CD14-positive monocyte (primary cell): ENCODE data around the gene SIPA1L3. TPM values are rescaled to one million over a fixed set of nuclear protein-coding genes. Genes with fewer than 3 reads are reported as not detected.

ENCODE experiments used
- DNase-seq, 3 donors: peaks; one replicate each; pipeline ENCODE4 v3.0.0-alpha.2; 2011 to 2022
- H2AFZ ChIP-seq: 2 replicates; pipeline ENCODE4 v1.6.0; 2012; ENCODE audit warnings: mild to moderate bottlenecking, low read depth, low read length, inconsistent platforms; ENCODE audit not compliant: insufficient read depth, poor library complexity, severe bottlenecking
- H3K27ac ChIP-seq, 2 donors: 1 replicate in 1 of 2; 2 replicates in 1 of 2; pipeline ENCODE4 v1.5.1; 2012 to 2013; ENCODE audit warnings: low read length in 2 of 2, control low read depth in 1 of 2, inconsistent platforms in 1 of 2, low read depth in 1 of 2, mild to moderate bottlenecking in 1 of 2
- H3K27me3 ChIP-seq, 2 donors: one replicate each; pipeline versions ENCODE4 v1.6.0 to v1.6.1; 2011 to 2013; ENCODE audit warnings: low read length in 2 of 2; ENCODE audit not compliant: control insufficient read depth in 2 of 2, insufficient read depth in 2 of 2
- H3K36me3 ChIP-seq, 2 donors: replicated peaks in 1 of 2; 1 replicate in 1 of 2; 2 replicates in 1 of 2; pipeline versions ENCODE4 v1.5.1 to v1.6.1; 2012 to 2013; ENCODE audit warnings: low read length in 2 of 2, control low read depth in 1 of 2, inconsistent platforms in 1 of 2, mild to moderate bottlenecking in 1 of 2; ENCODE audit not compliant: insufficient read depth in 2 of 2, control insufficient read depth in 1 of 2
- H3K4me1 ChIP-seq, 2 donors: 1 replicate in 1 of 2; 2 replicates in 1 of 2; pipeline versions ENCODE4 v1.5.1 to v1.6.1; 2012 to 2013; ENCODE audit warnings: low read length in 2 of 2, control low read depth in 1 of 2, inconsistent platforms in 1 of 2, mild to moderate bottlenecking in 1 of 2, moderate library complexity in 1 of 2; ENCODE audit not compliant: insufficient read depth in 2 of 2, control insufficient read depth in 1 of 2
- H3K4me2 ChIP-seq: replicated peaks from 2 replicates; pipeline ENCODE3; 2012; ENCODE audit warnings: low read length, moderate library complexity, mild to moderate bottlenecking; ENCODE audit not compliant: poor library complexity, severe bottlenecking; ENCODE audit errors: extremely low read depth
- H3K4me3 ChIP-seq, 3 experiments: fragments of 200-600 bp in 1 of 3; sonication (generic) in 1 of 3; replicated peaks in 1 of 3; 1 replicate in 2 of 3; 2 replicates in 1 of 3; pipeline ENCODE4 v1.5.1; 2011 to 2013; ENCODE audit warnings: low read length in 3 of 3, mild to moderate bottlenecking in 3 of 3, control low read depth in 2 of 3, low read depth in 2 of 3, inconsistent platforms in 1 of 3, moderate library complexity in 1 of 3
- H3K79me2 ChIP-seq: 2 replicates; pipeline ENCODE4 v1.6.0; 2012; ENCODE audit warnings: mild to moderate bottlenecking, control low read depth, inconsistent platforms, low read length, moderate library complexity; ENCODE audit not compliant: insufficient read depth
- H3K9ac ChIP-seq: 2 replicates; pipeline ENCODE4 v1.6.0; 2017; ENCODE audit warnings: low read length, mild to moderate bottlenecking; ENCODE audit not compliant: insufficient read depth, poor library complexity, severe bottlenecking
- H3K9me3 ChIP-seq, 2 donors: replicated peaks in 1 of 2; 1 replicate in 1 of 2; 2 replicates in 1 of 2; pipeline versions ENCODE4 v1.5.1 to v1.6.1; 2012 to 2013; ENCODE audit warnings: low read length in 2 of 2, control low read depth in 1 of 2; ENCODE audit not compliant: control insufficient read depth in 1 of 2, insufficient read depth in 1 of 2
- H4K20me1 ChIP-seq: 2 replicates; pipeline ENCODE4 v1.6.0; 2012; ENCODE audit warnings: mild to moderate bottlenecking, low read length, control low read depth, moderate library complexity; ENCODE audit not compliant: insufficient read depth
- H3K27ac Mint-ChIP-seq, 7 donors: one replicate each; pipeline ENCODE4 v1.8.0; 2020; ENCODE audit warnings: mild to moderate bottlenecking in 7 of 7, mixed read lengths in 7 of 7, moderate library complexity in 6 of 7, inconsistent platforms in 2 of 7
- H3K27me3 Mint-ChIP-seq, 3 donors: one replicate each; pipeline ENCODE4 v1.8.0; 2021 to 2022; ENCODE audit warnings: low read depth in 3 of 3, mild to moderate bottlenecking in 3 of 3, mixed read lengths in 3 of 3, moderate library complexity in 3 of 3, inconsistent platforms in 1 of 3
- H3K36me3 Mint-ChIP-seq, 2 donors: one replicate each; pipeline ENCODE4 v1.8.0; 2020; ENCODE audit warnings: mixed read lengths in 2 of 2, inconsistent platforms in 1 of 2, mild to moderate bottlenecking in 1 of 2
- H3K4me1 Mint-ChIP-seq: one replicate; pipeline ENCODE4 v1.8.0; 2020; ENCODE audit warnings: mild to moderate bottlenecking, mixed read lengths
- H3K4me3 Mint-ChIP-seq, 2 donors: one replicate each; pipeline ENCODE4 v1.8.0; 2020; ENCODE audit warnings: mild to moderate bottlenecking in 2 of 2, mixed read lengths in 2 of 2, moderate library complexity in 1 of 2
- H3K9me3 Mint-ChIP-seq, 7 donors: one replicate each; pipeline ENCODE4 v1.8.0; 2020 to 2022; ENCODE audit warnings: mixed read lengths in 7 of 7, mild to moderate bottlenecking in 6 of 7, moderate library complexity in 6 of 7, inconsistent platforms in 2 of 7
- CTCF ChIP-seq: fragments of 200-600 bp; IDR thresholded peaks from one replicate; pipeline ENCODE4 v1.8.0; 2022; ENCODE audit warnings: antibody characterized with exemption, mild to moderate bottlenecking
- WGBS: methylation state at CpG from one replicate; pipeline ENCODE4 v1.1.5; 2013; ENCODE audit warnings: missing lambda C conversion rate; ENCODE audit not compliant: insufficient coverage; 5-methylcytosine and 5-hydroxymethylcytosine counted together
- intact Hi-C, 2 donors: fragments of 100-400 bp; cut with micrococcal nuclease; formaldehyde crosslinking; loops; one replicate each; pipeline versions ENCODE4 v1.15.0 to v1.15.1; 2023
- polyA plus RNA-seq, 3 donors: library from polyadenylated mRNA; depleted of rRNA in 1 of 3; unstranded in 2 of 3; stranded (reverse) in 1 of 3; fragments of 300-500 nt in 2 of 3; fragments of >200 nt in 1 of 3; fragmentation: Illumina TruSeq in 2 of 3; gene quantifications; 1 replicate in 2 of 3; 2 replicates in 1 of 3; pipeline ENCODE4 v1.2.3, GENCODE V29; 2012 to 2021

Gene SIPA1L3
- polyA plus RNA-seq, 3 donors, result 0.55 to 4.5 (median 0.99) TPM

GRCh38 chr19:37994823-37995130 is 87.8 kb downstream of the SIPA1L3 start:
- Histone ChIP-seq H3K36me3 (no peaks in the 10 kb centered on the region), H3K4me3 (no peak overlapping the region), H3K9ac (no peak overlapping the region), H4K20me1 (peaks cover 15% of the 10 kb centered on the region), H3K79me2 (no peaks in the 10 kb centered on the region), H3K4me1 (peaks cover 0 to 4% of the 10 kb centered on the region in 2 donors), H2AFZ (no peak overlapping the region), H3K4me2 (no peak overlapping the region), H3K27ac (no peak overlapping the region), H3K9me3 (no peaks in the 10 kb centered on the region), H3K27me3 (no peaks in the 10 kb centered on the region)
- peaks cover 4% of the 10 kb centered on the region in 2 donors for H3K36me3 Mint-ChIP-seq
- H3K4me1 Mint-ChIP-seq, result peaks cover 4% of the 10 kb centered on the region
- H3K27ac Mint-ChIP-seq, result no peak overlapping the region
- no peak overlapping the region for H3K4me3 Mint-ChIP-seq
- DNase-seq, result no peak
- H3K9me3 Mint-ChIP-seq, result peaks cover 0 to 2% (median 0%) of the 10 kb centered on the region in 7 donors
- intact Hi-C loops, result no loop called here
- H3K27me3 Mint-ChIP-seq, result peaks cover 0 to 10% (median 0%) of the 10 kb centered on the region in 3 donors
- no peak for TF ChIP-seq CTCF
- WGBS, result 50% methylated on average over 2 of the region's 8 CpGs

GRCh38 chr19:37995346-37995745 is 88.3 kb downstream of the SIPA1L3 start:
- H3K27me3 ChIP-seq, result no peaks in the 10 kb centered on the region
- no peak overlapping the region for H3K4me2 ChIP-seq
- no peak overlapping the region for H2AFZ ChIP-seq
- intact Hi-C loops, result no loop called here
- Mint-ChIP-seq H3K4me3 (no peak overlapping the region), H3K27me3 (peaks cover 0 to 10% (median 0%) of the 10 kb centered on the region in 3 donors), H3K27ac (no peak overlapping the region), H3K9me3 (peaks cover 0 to 2% (median 0%) of the 10 kb centered on the region in 7 donors), H3K36me3 (peaks cover 4% of the 10 kb centered on the region in 2 donors), H3K4me1 (peaks cover 7% of the 10 kb centered on the region)
- TF ChIP-seq CTCF, result no peak
- 94% methylated on average over 7 of the region's 7 CpGs for WGBS
- DNase-seq, result no peak
- H3K79me2 ChIP-seq, result no peaks in the 10 kb centered on the region
- no peaks in the 10 kb centered on the region for H3K36me3 ChIP-seq
- H3K4me3 ChIP-seq, result no peak overlapping the region
- no peak overlapping the region for H3K9ac ChIP-seq
- H4K20me1 ChIP-seq, result peaks cover 9% of the 10 kb centered on the region
- no peaks in the 10 kb centered on the region for H3K9me3 ChIP-seq
- H3K4me1 ChIP-seq, result peaks cover 0 to 10% of the 10 kb centered on the region in 2 donors
- H3K27ac ChIP-seq, result no peak overlapping the region
